ENCODE data around the gene NTF3.

DNA sequence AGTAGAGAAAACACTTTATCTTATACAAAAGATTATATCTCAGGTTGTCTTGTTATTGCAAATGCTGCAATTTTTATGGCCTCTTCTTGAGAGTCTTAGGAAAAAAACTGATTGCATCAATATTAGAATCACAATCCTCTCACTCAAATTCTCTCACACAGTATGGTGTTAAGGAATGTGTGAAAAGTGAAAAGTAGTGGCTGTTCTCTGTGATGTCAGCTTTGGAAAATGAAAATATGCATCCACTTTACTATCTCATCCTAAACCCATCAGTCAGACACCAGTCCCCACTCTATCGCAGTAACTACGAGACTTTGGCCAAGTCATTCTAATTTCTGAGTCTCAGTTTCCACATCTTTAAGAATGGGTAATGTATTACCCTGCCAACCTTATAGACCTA lies 32.6 kb upstream of the NTF3 start:
- TF ChIP-seq, protein P1, sequence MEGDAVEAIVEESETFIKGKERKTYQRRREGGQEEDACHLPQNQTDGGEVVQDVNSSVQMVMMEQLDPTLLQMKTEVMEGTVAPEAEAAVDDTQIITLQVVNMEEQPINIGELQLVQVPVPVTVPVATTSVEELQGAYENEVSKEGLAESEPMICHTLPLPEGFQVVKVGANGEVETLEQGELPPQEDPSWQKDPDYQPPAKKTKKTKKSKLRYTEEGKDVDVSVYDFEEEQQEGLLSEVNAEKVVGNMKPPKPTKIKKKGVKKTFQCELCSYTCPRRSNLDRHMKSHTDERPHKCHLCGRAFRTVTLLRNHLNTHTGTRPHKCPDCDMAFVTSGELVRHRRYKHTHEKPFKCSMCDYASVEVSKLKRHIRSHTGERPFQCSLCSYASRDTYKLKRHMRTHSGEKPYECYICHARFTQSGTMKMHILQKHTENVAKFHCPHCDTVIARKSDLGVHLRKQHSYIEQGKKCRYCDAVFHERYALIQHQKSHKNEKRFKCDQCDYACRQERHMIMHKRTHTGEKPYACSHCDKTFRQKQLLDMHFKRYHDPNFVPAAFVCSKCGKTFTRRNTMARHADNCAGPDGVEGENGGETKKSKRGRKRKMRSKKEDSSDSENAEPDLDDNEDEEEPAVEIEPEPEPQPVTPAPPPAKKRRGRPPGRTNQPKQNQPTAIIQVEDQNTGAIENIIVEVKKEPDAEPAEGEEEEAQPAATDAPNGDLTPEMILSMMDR (IDR thresholded peaks at IDR 0.05): no peak
- TF ChIP-seq EZH2 (IDR thresholded peaks at IDR 0.05; ENCODE audit: borderline replicate concordance, insufficient read depth, low read depth, low read length, poor library complexity, severe bottlenecking): no peak

All from B cell (primary cell).